HG03565 (cell line): ENCODE data around the gene TTL.
"Not testable (repeated sequence)": the region's sequence is repeated elsewhere in the genome, so short reads cannot be mapped to it uniquely, and the experiment has no call there.

Source experiments
- ATAC-seq: cut with Tn5 transposase; IDR thresholded peaks from one replicate; pipeline ENCODE4 v1.9.1; 2021; ENCODE audit warnings: mild to moderate bottlenecking, moderate library complexity; ENCODE audit not compliant: unreplicated experiment

Gene TTL

GRCh38 chr2:112519506-112519905, 37.5 kb downstream of the TTL start:
- ATAC-seq: no peak

- ATAC-seq: no peak
Measured at GRCh38 chr2:112520234-112520783, 38.4 kb downstream of the TTL start.

GRCh38 chr2:112523291-112523777, 41.4 kb downstream of the TTL start:
- ATAC-seq: no peak

- not testable (repeated sequence) for ATAC-seq
Measured at GRCh38 chr2:112524276-112524675, 42.3 kb downstream of the TTL start.

- ATAC-seq: no peak
Measured at GRCh38 chr2:112528541-112528940, 46.6 kb downstream of the TTL start.

- ATAC-seq: no peak
Measured at GRCh38 chr2:112529757-112530156, 47.8 kb downstream of the TTL start.

- no peak for ATAC-seq
Measured at GRCh38 chr2:112530728-112531127, 48.8 kb downstream of the TTL start.

GRCh38 chr2:112534826-112535225, 52.9 kb downstream of the TTL start:
- ATAC-seq: no peak

- not testable (repeated sequence) for ATAC-seq
Measured at GRCh38 chr2:112536665-112537064, 54.7 kb downstream of the TTL start.

GRCh38 chr2:112539306-112539705, 57.4 kb downstream of the TTL start:
- no peak for ATAC-seq

GRCh38 chr2:112540906-112541305, 59.0 kb downstream of the TTL start:
- ATAC-seq: no peak

GRCh38 chr2:112541315-112542122, 59.6 kb downstream of the TTL start:
- peak; percentile 36 for ATAC-seq

- ATAC-seq: peak; percentile 45
Measured at GRCh38 chr2:112542123-112542983, 60.4 kb downstream of the TTL start, which contains the start of gene POLR1B. POLR1B (plus strand) TSS chr2:112542465; CDS start chr2:112542495, 30 bp downstream.

- no peak for ATAC-seq
Measured at GRCh38 chr2:112542984-112543661, 61.2 kb downstream of the TTL start.

GRCh38 chr2:112547333-112547732, 65.4 kb downstream of the TTL start:
- ATAC-seq: no peak

GRCh38 chr2:112548980-112549379, 67.0 kb downstream of the TTL start:
- ATAC-seq: no peak

- no peak for ATAC-seq
Measured at GRCh38 chr2:112566104-112566503, 84.1 kb downstream of the TTL start.

- ATAC-seq: not testable (repeated sequence)
Measured at GRCh38 chr2:112566508-112566907, 84.6 kb downstream of the TTL start.

GRCh38 chr2:112572005-112572404, 90.0 kb downstream of the TTL start:
- no peak for ATAC-seq

GRCh38 chr2:112577756-112578155, 95.8 kb downstream of the TTL start:
- ATAC-seq: no peak

- no peak for ATAC-seq
Measured at GRCh38 chr2:112579241-112579640, 97.3 kb downstream of the TTL start.
